Kasumi-1 (cell line): ENCODE measurements around the gene CD48.
"Not testable (repeated sequence)": the region's sequence is repeated elsewhere in the genome, so short reads cannot be mapped to it uniquely, and the experiment has no call there.

Experiments used
- DNase-seq, 2 experiments: peaks; one replicate each; lab custom pipeline; 2025; lab: John Stamatoyannopoulos, UW

The CD48 gene

DNA sequence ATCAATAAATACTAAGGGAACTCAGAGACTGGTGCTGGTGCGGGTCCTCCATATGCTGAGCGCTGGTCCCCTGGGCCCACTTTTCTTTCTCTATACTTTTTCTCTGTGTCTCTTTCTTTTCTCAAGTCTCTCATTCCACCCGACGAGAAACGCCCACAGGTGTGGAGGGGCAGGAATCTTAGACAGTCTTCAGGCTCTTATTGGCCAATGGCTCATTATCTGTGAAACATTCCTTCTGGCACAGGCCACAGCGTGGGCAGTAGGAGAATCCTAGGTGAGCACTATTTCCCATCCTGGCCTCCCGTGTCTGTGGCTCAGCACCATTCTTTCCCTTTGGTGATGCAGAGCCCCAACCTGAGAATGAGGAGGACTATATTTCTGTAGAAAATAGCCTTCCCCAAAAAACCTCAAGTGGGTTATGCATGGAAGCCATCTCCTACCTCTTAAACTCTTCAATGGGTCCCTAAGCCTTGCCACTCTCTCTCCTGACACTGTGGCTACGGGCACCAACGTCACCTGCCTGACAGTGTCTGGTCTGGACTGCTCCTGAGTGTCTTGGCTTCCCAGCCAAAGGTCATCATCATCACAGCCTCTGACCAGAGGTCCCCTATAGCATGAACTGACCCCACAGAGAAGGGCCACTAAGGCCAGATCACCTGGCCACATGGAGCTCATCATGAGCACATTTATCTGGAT, 58.5 kb downstream of the CD48 start:
- no peak for DNase-seq

DNA sequence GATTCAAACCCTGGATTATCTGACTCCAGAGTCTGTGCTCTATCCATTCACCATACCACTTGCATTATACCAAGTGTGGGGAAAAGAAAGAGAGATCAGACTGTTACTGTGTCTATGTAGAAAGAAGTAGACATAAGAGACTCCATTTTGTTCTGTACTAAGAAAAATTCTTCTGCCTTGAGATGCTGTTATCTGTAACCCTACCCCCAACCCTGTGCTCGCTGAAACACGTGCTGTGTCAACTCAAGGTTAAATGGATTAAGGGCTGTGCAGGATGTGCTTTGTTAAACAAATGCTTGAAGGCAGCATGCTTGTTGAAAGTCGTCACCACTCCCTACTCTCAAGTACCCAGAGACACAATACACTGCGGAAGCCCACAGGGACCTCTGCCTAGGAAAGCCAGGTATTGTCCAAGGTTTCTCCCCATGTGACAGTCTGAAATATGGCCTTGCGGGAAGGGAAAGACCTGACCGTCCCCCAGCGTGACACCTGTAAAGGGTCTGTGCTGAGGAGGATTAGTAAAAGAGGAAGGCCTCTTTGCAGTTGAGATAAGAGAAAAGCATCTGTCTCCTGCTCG, 59.5 kb downstream of the CD48 start:
- DNase-seq = not testable (repeated sequence)

GRCh38 chr1:160651433-160652064, 60.1 kb downstream of the CD48 start:
- no peak for DNase-seq

- no peak for DNase-seq
Measured at GRCh38 chr1:160647329-160647720, 64.3 kb downstream of the CD48 start.

DNA sequence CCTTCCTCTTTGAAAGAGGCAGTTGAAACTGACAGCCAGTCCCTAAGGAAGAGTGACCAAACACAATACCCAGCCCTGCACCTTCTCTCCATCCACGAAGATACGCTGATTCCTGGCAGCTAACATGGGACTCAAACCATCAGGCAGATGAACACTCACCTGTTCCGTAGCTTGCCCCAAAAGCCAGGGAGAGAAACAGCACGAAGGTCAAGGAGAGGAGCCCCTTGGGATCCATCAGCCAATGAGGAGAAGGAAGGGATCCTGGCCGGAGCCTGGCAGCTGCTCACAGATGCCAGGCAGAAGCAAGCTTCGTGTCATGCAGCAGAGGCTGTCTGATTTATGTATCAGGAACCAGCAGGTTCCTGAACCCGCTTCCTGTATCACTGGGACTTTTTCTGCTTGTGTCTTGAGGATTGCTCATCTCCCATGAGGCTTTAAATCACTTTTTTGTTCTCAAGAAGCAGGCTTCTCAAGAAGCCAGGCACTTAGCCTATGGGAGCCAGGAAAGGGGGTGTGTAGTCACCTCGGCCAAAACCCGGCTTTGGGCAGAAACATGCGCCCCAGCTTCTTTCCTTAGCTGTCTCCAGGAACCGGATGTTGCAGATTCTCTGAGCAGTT, 64.8 kb downstream of the CD48 start, which contains the start of gene SLAMF1:
Gene SLAMF1, minus strand, starts transcription at position 334 of the 618 bp plus-strand sequence. Its CDS starts 99 bp downstream, at position 235.
- peak; percentile 22 to 38 for DNase-seq

DNA sequence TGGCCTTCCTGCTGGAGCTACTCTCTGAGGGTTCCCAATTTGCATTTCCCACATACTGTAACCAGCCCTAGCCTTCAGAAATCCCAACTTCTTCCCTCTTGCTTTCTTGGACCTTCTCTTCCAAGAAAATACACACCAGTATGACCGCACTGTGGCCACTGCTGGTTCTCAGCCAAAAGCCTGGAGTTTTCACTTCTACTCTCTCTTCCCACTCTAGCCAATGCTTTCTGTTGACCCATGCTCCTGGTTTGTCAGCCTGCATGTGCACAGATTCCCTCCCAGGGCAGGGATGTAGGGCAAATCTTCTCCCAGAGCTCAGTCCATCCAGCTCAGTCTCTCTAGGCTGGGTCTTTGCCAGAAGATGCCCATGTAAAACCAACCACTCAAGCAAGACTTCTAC, 65.4 kb downstream of the CD48 start:
- DNase-seq = no peak

- DNase-seq = no peak
Measured at GRCh38 chr1:160645386-160646130, 66.1 kb downstream of the CD48 start.

GRCh38 chr1:160644399-160644798, 67.2 kb downstream of the CD48 start:
- no peak for DNase-seq

- DNase-seq = no peak
Measured at GRCh38 chr1:160643138-160643537, 68.5 kb downstream of the CD48 start.

- no peak for DNase-seq
Measured at GRCh38 chr1:160642281-160642644, 69.4 kb downstream of the CD48 start.

DNA sequence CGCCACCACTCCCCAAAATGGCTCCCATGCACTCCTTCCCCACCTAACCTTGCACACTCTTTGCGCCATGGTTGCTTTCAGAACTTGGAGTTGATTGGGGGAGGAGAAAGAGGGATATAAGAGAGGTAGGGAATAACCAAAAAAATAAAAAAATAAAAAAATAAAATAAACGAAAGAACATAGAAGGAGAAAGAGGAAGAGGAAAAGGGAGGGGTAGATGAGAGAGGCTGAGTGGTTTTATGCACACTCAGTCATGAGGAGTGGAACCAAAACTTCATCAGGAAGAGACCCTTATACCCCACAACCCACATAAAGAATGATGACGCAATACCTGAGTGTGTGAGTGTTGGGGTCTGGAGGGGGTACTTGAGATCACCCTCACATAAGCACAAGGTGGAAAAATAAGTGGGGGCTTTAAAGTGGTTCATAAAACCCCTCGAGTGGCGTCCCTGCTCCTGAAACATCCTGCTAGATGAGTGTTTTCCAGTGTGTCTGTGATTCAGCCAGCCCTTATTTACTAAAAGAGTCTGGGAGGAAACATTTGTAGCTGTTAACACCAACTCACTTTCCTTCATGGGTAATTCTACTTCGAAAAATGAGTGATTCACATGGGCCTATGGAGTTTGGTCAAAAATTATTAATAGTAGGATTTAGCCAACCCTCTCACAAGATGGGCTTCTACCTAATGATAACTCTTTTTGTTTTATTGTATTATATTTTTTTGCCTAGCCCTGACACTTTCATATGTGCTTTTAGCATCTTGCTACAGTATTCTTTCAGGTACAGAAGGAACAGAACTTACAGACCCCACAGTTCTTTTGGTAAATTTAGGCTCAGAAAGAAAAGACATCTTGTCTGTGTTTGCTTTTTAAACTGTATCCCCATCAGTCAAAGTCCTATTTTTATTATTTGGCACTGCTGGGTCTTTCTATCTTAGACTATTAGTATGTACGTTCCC, 70.0 kb downstream of the CD48 start:
- DNase-seq = no peak

GRCh38 chr1:160640359-160641123, 71.1 kb downstream of the CD48 start:
- no peak for DNase-seq

DNA sequence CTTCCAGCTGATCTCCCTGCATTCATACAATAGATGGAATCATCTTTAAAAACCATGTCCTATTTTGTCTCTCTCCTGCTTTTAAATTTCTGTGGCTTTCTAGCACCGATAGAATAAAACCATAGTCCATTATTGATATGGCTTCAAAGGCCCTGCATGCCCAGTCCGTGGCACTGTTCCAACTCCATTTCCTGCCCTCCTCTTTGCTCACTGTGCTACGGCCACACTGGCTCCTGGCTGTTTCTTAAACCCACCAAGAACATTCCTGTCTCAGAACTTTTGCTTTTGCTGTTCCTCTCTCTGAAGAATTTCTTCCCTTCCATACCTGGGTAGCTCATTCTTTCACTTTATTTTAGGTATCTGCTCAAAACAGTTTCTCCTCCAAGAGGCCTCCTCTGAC, 72.0 kb downstream of the CD48 start:
- DNase-seq = no peak

GRCh38 chr1:160638926-160639325, 72.7 kb downstream of the CD48 start:
- DNase-seq = peak; percentile 58 to 71

DNA sequence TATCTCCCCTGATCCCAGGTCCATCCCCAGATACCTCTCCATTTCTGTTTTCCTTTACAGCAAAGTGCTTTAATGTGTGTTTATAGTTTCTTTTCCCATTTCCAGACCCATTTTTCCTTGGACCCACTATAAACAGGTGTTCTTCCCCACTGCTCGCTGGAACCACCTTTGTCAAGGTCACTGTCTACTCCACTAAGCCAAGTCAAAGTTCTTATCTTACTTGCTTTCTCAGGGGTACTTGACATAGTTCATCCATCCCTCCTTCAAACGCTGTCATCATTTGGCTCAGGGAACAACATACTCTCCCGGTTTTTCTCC, 73.1 kb downstream of the CD48 start:
- no peak for DNase-seq

DNA sequence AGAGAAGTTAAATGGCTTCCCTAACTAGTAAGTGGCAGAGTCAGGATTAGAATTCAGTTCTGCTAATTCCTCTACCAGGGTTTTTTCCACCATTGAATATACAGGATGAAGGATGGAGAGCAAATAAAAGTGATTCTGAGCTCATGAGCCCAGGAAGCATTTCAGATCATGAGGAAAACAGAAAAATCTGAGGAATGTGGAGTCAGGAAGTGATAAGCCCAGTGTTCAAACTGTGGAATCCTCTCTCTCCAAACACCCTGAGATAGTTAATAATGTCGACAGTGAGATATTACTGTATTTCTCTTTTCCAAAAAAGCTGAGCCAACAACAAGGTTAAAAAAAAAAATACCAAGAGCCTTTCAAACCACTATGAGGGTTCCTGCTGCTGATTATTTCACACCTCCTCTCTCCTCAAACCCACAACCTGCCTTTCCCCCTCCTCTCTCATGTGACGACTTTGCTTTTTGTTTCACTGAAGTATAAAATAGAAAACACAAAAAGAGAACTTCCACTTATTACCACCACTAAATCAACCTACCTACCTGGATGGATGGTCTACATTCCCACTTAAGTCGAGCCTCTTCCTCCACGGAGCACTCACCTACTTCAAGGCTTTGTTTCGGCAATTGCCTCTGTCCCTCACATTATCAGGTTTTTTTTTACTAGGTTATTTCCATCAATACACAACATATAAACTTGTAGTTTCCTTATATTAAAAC, 73.6 kb downstream of the CD48 start:
- DNase-seq = no peak

DNA sequence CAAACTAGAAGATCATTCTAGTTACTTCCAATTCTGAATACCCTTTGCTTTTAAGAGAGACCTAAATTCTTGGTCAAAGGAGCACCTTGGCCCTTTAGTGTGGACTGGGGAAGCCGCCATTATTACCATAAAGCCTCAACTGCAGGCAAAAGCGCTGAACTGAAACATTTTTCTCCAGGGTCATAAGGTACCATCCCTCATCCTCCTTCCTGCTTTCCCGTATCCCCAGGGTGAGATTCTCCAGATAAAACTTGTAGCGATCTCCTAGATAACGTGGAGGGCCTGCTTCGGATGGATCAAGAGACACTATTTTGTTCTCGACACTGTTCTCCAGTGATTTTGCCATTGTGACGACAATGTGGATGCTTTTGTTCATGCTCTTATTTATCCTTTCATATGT, 74.6 kb downstream of the CD48 start:
- no peak for DNase-seq

DNA sequence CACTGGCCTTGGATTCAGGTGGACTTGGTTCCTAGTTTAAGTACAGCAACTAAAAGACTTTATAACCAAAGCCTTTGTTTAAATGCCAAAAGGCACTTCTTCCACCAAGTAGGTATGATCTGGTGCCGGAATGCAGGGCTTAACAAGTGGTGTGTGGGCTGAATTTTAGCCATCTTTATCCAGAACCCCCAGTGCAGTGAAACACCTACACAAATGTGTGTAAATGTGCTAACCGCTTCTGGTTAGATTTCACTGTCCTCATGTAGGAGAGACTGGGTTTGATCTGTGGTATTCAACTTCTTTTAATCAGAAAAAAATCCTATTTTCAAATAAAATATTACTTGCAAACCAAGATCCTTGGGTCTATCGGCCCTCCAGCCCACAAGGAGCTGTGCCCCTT, 75.1 kb downstream of the CD48 start:
- DNase-seq = no peak

GRCh38 chr1:160636076-160636475, 75.5 kb downstream of the CD48 start:
- DNase-seq = no peak
